Measurements from ENCODE around the gene FPR1.

Gene FPR1

DNA sequence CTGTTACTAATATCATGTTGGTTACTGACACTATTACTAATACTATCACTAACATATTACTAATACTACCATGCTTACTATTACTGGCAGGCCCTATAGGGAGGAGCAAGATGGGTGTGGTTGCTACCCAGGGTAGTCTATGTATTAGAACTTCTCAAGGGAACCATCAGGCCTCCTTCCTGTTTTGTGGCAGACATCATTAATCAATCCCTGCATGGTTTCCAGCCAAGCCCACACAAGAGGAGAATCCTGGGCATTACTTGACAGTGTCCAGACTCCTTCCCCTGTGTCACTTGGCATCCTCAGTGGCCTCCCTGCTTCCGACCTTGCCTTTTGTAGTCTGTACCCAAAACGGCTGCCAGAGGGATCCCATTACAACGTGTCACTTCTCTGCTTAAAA, 36.8 kb downstream of the FPR1 start:
- H3K4me3 ChIP-seq (ENCODE audit: low read length), result no peak overlapping the region
- DNase-seq (ENCODE audit: low read depth), result no peak
- no peak for TF ChIP-seq CTCF (conservative IDR thresholded peaks at IDR 0.05; ENCODE audit: low read length)

DNA sequence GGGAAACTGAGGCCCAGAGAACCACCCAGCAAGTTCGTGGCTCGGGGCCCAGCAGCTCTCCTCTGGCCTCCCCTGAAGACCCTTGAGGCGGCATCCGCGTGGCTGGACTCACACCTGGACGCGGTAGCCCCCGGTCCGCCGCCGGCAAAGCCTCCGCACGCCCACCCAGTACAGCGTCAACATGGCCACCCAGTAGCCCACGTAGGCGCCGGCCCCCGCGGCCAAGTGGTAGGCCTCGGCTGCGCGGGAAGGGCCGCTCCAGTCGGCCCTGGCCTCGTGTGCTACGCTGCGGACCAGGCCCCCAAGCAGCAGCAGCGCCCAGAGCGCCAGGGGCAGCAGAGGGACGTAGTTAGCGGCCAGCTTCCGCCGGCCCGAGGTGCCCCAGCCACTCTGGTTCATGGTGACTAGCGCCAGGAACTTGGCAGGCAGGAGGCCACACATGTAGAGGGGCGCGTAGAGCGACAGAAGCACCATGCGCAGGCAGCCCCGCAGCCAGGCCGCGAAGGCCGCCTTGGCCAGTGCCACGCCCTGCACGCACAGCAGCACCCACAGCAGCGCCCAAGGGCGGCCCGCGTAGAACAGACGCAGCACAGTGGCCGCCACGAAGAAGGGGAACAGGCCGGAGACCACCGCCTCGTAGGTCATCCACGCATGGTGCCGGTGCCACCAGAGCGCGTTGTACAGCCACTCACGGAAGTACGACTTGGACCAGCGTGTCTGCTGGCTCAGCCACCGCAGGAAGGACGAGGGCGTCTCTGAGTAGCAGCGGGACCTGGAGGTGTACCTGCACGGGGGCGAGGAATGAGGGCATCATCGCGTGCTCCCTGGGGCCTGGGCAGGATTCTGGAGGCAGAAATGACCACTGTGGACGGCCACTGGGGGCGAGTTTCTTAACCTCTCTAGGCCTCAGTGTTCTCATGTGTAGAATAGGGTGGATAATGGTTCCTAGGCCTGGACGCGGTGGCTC, 38.1 kb downstream of the FPR1 start:
- no peak for TF ChIP-seq CTCF (conservative IDR thresholded peaks at IDR 0.05; ENCODE audit: low read length)
- H3K4me3 ChIP-seq (ENCODE audit: low read length), result no peak overlapping the region
- no peak for DNase-seq (ENCODE audit: low read depth)

DNA sequence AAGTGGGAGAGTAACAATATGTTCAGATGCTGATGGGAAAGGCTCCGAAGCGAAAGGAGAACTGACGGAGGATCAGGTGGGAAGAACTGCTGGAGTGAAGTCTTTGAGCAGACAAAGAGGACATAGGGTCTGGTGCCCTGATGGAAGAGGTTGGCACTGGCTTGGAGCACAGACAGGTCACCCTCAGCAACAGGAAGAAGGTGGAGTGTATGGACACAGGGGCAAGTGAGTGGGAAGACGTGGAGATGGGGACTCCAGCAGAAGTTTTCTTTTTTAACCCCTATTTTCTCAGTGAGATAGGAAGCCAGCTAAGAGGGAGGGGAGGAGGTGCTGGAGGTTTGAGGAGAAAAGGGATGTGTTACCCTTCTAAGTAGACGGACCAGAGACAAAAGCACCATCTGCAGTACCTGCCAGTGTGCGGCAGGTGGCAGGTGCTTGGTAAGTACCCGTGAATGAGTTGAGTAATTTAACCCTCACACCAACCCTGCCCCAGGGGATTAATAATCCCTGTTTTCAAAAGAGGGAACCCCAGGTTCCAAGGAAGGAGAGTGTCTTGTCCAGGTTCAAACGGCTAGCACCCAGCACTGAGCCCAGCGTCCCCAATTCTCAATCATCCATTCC, 39.1 kb downstream of the FPR1 start:
- peak; percentile 60 for TF ChIP-seq CTCF (conservative IDR thresholded peaks at IDR 0.05; ENCODE audit: low read length)
- peak; percentile 42 for DNase-seq (ENCODE audit: low read depth)
- H3K4me3 ChIP-seq (ENCODE audit: low read length), result no peak overlapping the region

GRCh38 chr19:51711702-51712101, 40.0 kb downstream of the FPR1 start:
- H3K4me3 ChIP-seq (ENCODE audit: low read length), result no peak overlapping the region
- no peak for DNase-seq (ENCODE audit: low read depth)
- TF ChIP-seq CTCF (conservative IDR thresholded peaks at IDR 0.05; ENCODE audit: low read length), result no peak

DNA sequence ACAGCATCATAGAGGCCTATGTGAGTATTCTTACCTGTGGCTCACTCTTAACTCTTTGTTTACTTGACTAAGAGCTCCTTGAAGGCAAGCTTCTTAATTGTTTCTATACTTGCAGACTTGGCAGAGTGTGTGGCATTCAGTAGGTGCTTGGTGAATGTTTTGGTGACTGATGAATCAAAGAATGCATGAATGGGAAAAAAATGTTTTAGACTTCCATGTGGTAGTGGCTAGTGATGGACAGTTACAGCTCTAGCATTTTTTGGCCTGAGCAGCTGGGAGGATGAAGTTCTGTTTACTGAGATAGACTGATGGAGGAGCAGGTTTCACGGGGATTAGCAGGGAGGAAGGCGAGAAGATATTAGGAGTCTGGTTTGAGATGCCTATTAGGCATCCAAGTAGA, 41.5 kb downstream of the FPR1 start:
- peak; percentile 64 for DNase-seq (ENCODE audit: low read depth)
- H3K4me3 ChIP-seq (ENCODE audit: low read length), result no peak overlapping the region
- no peak for TF ChIP-seq CTCF (conservative IDR thresholded peaks at IDR 0.05; ENCODE audit: low read length)

GRCh38 chr19:51709575-51709974, 42.1 kb downstream of the FPR1 start:
- no peak for TF ChIP-seq CTCF (conservative IDR thresholded peaks at IDR 0.05; ENCODE audit: low read length)
- no peak for DNase-seq (ENCODE audit: low read depth)
- H3K4me3 ChIP-seq (ENCODE audit: low read length), result no peak overlapping the region

GRCh38 chr19:51708811-51709210, 42.9 kb downstream of the FPR1 start:
- H3K4me3 ChIP-seq (ENCODE audit: low read length), result no peak overlapping the region
- no peak for DNase-seq (ENCODE audit: low read depth)
- no peak for TF ChIP-seq CTCF (conservative IDR thresholded peaks at IDR 0.05; ENCODE audit: low read length)
